ENCODE data around the gene SBNO2. TPM values are rescaled to one million over a fixed set of nuclear protein-coding genes. Genes with fewer than 3 reads are reported as not detected.
A peak's percentile ranks its signal among the peaks of the same experiment; 100 is the strongest.

Gene SBNO2
- total RNA-seq, 1 donor from 2014 or later, result 48.8 TPM

GRCh38 chr19:1102407-1103131 lies 71.5 kb downstream of the SBNO2 start:
- Histone ChIP-seq H3K27me3 (ENCODE audit: control insufficient read depth, insufficient read depth, low read length) (no peaks in the 10 kb centered on the region), H3K36me3 (ENCODE audit: control insufficient read depth, insufficient read depth, low read length) (no peaks in the 10 kb centered on the region), H3K4me3 (ENCODE audit: low read depth, low read length) (no peak overlapping the region)
- TF ChIP-seq CTCF (IDR thresholded peaks at IDR 0.05; ENCODE audit: insufficient read depth, low read length, poor library complexity, severe bottlenecking), result no peak
- DNase-seq (ENCODE audit: low read depth), result peak; percentile 100

GRCh38 chr19:1101337-1101698 lies 72.8 kb downstream of the SBNO2 start:
- H3K4me3 ChIP-seq (ENCODE audit: low read depth, low read length), result no peak overlapping the region
- no peaks in the 10 kb centered on the region for H3K36me3 ChIP-seq (ENCODE audit: control insufficient read depth, insufficient read depth, low read length)
- no peak for TF ChIP-seq CTCF (IDR thresholded peaks at IDR 0.05; ENCODE audit: insufficient read depth, low read length, poor library complexity, severe bottlenecking)
- DNase-seq (ENCODE audit: low read depth), result no peak
- no peaks in the 10 kb centered on the region for H3K27me3 ChIP-seq (ENCODE audit: control insufficient read depth, insufficient read depth, low read length)

GRCh38 chr19:1098177-1099051 lies 75.7 kb downstream of the SBNO2 start:
- Histone ChIP-seq H3K36me3 (ENCODE audit: control insufficient read depth, insufficient read depth, low read length) (no peaks in the 10 kb centered on the region), H3K4me3 (ENCODE audit: low read depth, low read length) (no peak overlapping the region), H3K27me3 (ENCODE audit: control insufficient read depth, insufficient read depth, low read length) (no peaks in the 10 kb centered on the region)
- no peak for TF ChIP-seq CTCF (IDR thresholded peaks at IDR 0.05; ENCODE audit: insufficient read depth, low read length, poor library complexity, severe bottlenecking)
- no peak for DNase-seq (ENCODE audit: low read depth)

GRCh38 chr19:1097810-1098176 lies 76.3 kb downstream of the SBNO2 start:
- no peak for DNase-seq (ENCODE audit: low read depth)
- no peak for TF ChIP-seq CTCF (IDR thresholded peaks at IDR 0.05; ENCODE audit: insufficient read depth, low read length, poor library complexity, severe bottlenecking)
- H3K4me3 ChIP-seq (ENCODE audit: low read depth, low read length), result no peak overlapping the region
- no peaks in the 10 kb centered on the region for H3K36me3 ChIP-seq (ENCODE audit: control insufficient read depth, insufficient read depth, low read length)
- no peaks in the 10 kb centered on the region for H3K27me3 ChIP-seq (ENCODE audit: control insufficient read depth, insufficient read depth, low read length)

DNA sequence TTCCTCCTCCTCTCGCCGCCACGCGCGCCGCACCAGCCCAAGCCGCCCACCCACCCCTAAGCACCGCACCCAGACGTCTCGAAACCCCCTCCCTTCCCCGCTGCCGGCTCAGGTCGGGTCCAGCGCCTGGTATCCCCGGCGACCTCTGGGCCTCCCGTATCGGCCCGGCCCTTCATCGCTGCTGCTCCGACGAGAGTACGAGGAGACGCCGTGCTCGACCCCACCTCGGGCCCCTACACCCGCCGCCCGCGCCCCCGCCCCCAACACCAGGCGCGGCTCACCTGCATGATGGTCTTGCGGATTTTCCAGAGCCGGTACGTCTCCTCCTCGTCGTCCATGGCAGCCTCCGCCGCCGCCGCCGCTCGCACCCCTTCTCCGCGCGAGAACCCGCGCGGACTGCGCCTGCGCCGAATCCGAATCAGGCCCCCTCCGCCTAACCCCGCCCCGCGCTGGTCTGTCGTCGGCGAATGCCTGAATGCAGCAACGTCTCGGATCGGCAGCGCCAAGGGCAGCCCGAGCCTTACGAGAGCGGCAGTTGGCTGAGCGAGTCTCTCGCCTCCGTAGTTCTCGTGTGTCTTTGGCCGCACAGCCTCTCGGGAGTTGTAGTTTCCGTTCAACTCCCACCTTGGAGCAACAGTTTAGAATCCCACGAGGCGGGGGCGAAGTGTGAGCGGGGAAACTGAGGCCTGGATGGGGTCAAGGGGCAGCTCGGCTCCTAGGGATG lies 78.9 kb downstream of the SBNO2 start, which contains the start of gene POLR2E:
Gene POLR2E (minus strand): TSS at position 398 of the 724 bp plus-strand sequence. CDS start 60 bp downstream, at position 338.
- Histone ChIP-seq H3K4me3 (ENCODE audit: low read depth, low read length) (peak within 1 kb of the TSS; percentile 95), H3K36me3 (ENCODE audit: control insufficient read depth, insufficient read depth, low read length) (peaks cover 2% of the 10 kb centered on the region), H3K27me3 (ENCODE audit: control insufficient read depth, insufficient read depth, low read length) (no peaks in the 10 kb centered on the region)
- peak; percentile 66 for DNase-seq (ENCODE audit: low read depth)
- no peak for TF ChIP-seq CTCF (IDR thresholded peaks at IDR 0.05; ENCODE audit: insufficient read depth, low read length, poor library complexity, severe bottlenecking)

All from kidney epithelial cell (primary cell).